ENCODE data around the gene TMED4. TPM values are rescaled to one million over a fixed set of nuclear protein-coding genes. Genes with fewer than 3 reads are reported as not detected.
A peak's percentile ranks its signal among the peaks of the same experiment; 100 is the strongest.

Gene TMED4
- total and polyA plus RNA-seq, 2 of the 13 experiments (the other 11 are each of a cell fraction or from before 2014, with no cell fraction given) = 81.4 to 109 TPM

- TF ChIP-seq CHCHD3 (CRISPR knock-in tag; IDR thresholded peaks at IDR 0.05) (no peak), ZC3H4 (CRISPR knock-in tag; IDR thresholded peaks at IDR 0.05; ENCODE audit: borderline replicate concordance) (no peak), MIER2 (CRISPR knock-in tag; IDR thresholded peaks at IDR 0.05) (no peak), ZNF296 (CRISPR knock-in tag; conservative IDR thresholded peaks at IDR 0.05) (no peak), REXO4 (CRISPR knock-in tag; IDR thresholded peaks at IDR 0.05; ENCODE audit: borderline replicate concordance) (no peak), ARHGAP35 (CRISPR knock-in tag; IDR thresholded peaks at IDR 0.05; ENCODE audit: borderline replicate concordance) (no peak), XBP1 (CRISPR knock-in tag; IDR thresholded peaks at IDR 0.05) (no peak), POLR2A (IDR thresholded peaks at IDR 0.05; ENCODE audit: insufficient read depth in 1 of 2, low read depth in 2 of 2, low read length in 2 of 2) (peak in 1 of 2 experiments; percentile 21; a peak in 1 of 4 replicates), PAX8 (CRISPR knock-in tag; IDR thresholded peaks at IDR 0.05; ENCODE audit: borderline replicate concordance) (no peak), TOE1 (CRISPR knock-in tag; IDR thresholded peaks at IDR 0.05) (no peak), ZNF775 (CRISPR knock-in tag; IDR thresholded peaks at IDR 0.05; ENCODE audit: borderline replicate concordance) (no peak), ZBTB42 (CRISPR knock-in tag; IDR thresholded peaks at IDR 0.05) (no peak), ZNF10 (CRISPR knock-in tag; IDR thresholded peaks at IDR 0.05; ENCODE audit: borderline replicate concordance, low read depth) (no peak), ZSCAN30 (CRISPR knock-in tag; IDR thresholded peaks at IDR 0.05) (no peak), ZNF432 (CRISPR knock-in tag; IDR thresholded peaks at IDR 0.05; ENCODE audit: borderline replicate concordance) (no peak), ELF3 (CRISPR knock-in tag; IDR thresholded peaks at IDR 0.05) (peak; percentile 60; the same call in 1 of the 2 replicates), TBX2 (CRISPR knock-in tag; IDR thresholded peaks at IDR 0.05; ENCODE audit: borderline replicate concordance) (peak; percentile 75), ZBTB46 (CRISPR knock-in tag; IDR thresholded peaks at IDR 0.05; ENCODE audit: borderline replicate concordance) (no peak), ZNF282 (IDR thresholded peaks at IDR 0.05; ENCODE audit: partially characterized antibody) (no peak)
- TF ChIP-seq, protein P1, sequence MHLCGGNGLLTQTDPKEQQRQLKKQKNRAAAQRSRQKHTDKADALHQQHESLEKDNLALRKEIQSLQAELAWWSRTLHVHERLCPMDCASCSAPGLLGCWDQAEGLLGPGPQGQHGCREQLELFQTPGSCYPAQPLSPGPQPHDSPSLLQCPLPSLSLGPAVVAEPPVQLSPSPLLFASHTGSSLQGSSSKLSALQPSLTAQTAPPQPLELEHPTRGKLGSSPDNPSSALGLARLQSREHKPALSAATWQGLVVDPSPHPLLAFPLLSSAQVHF (CRISPR knock-in tag; IDR thresholded peaks at IDR 0.05) = no peak
- TF ChIP-seq, protein P2, sequence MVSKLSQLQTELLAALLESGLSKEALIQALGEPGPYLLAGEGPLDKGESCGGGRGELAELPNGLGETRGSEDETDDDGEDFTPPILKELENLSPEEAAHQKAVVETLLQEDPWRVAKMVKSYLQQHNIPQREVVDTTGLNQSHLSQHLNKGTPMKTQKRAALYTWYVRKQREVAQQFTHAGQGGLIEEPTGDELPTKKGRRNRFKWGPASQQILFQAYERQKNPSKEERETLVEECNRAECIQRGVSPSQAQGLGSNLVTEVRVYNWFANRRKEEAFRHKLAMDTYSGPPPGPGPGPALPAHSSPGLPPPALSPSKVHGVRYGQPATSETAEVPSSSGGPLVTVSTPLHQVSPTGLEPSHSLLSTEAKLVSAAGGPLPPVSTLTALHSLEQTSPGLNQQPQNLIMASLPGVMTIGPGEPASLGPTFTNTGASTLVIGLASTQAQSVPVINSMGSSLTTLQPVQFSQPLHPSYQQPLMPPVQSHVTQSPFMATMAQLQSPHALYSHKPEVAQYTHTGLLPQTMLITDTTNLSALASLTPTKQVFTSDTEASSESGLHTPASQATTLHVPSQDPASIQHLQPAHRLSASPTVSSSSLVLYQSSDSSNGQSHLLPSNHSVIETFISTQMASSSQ (IDR thresholded peaks at IDR 0.05; ENCODE audit: low read depth) = no peak
- TF ChIP-seq, protein P2 (CRISPR knock-in tag; IDR thresholded peaks at IDR 0.05; ENCODE audit: borderline replicate concordance) = no peak; the same call in 1 of the 2 replicates
- TF ChIP-seq, protein P3, sequence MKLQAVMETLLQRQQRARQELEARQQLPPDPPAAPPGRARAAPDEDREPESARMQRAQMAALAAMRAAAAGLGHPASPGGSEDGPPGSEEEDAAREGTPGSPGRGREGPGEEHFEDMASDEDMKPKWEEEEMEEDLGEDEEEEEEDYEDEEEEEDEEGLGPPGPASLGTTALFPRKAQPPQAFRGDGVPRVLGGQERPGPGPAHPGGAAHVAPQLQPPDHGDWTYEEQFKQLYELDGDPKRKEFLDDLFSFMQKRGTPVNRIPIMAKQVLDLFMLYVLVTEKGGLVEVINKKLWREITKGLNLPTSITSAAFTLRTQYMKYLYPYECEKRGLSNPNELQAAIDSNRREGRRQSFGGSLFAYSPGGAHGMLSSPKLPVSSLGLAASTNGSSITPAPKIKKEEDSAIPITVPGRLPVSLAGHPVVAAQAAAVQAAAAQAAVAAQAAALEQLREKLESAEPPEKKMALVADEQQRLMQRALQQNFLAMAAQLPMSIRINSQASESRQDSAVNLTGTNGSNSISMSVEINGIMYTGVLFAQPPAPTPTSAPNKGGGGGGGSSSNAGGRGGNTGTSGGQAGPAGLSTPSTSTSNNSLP (IDR thresholded peaks at IDR 0.05; ENCODE audit: low read depth, low read length) = peak; percentile 36; the same call in 1 of the 2 replicates
Measured at GRCh38 chr7:44561962-44562621, 19.9 kb downstream of the TMED4 start (continued).
